ENCODE results near the gene SMG7. TPM values are rescaled to one million over a fixed set of nuclear protein-coding genes. Genes with fewer than 3 reads are reported as not detected.

SMG7 gene
- total RNA-seq: 11.5 and 21.6 TPM in 2 replicates

GRCh38 chr1:183472488-183473216, at the start of gene SMG7:
Gene SMG7, plus strand, starts transcription at chr1:183472499. Its CDS starts 122 bp downstream, at chr1:183472621.

GRCh38 chr1:183590244-183591191, 118.2 kb downstream of the SMG7 start, which contains the start of gene NCF2:
Gene NCF2, minus strand, starts transcription at chr1:183590459. Its CDS starts 130 bp downstream, at chr1:183590329.

Other genes with a start within 250 kb of the SMG7 start
- under 0.01 TPM in 1 of 2 replicates, not detected in the other for gene NMNAT2, start 54.1 kb upstream of the SMG7 start, total RNA-seq
- gene NCF2, start 118.0 kb downstream of the SMG7 start, total RNA-seq: 13.6 and 34.7 TPM in 2 replicates
- 98.7 and 111 TPM in 2 replicates for gene ARPC5, start 163.3 kb downstream of the SMG7 start, total RNA-seq
- not detected in 2 replicates for gene APOBEC4, start 180.8 kb downstream of the SMG7 start, total RNA-seq

Measured in airway epithelial cell (primary cell).